RCC 7860 (cell line): ENCODE data around the gene KATNBL1.
"Not testable (repeated sequence)": the region's sequence is repeated elsewhere in the genome, so short reads cannot be mapped to it uniquely, and the experiment has no call there.

Experiments used
- DNase-seq: peaks from one replicate; pipeline ENCODE4 v3.0.0-alpha.2; 2015; ENCODE audit warnings: low spot score
- FAIRE-seq: peaks from 2 replicates; lab custom pipeline; 2012; peaks lifted over from hg19 to GRCh38; lab: Jason Lieb, UNC

Gene KATNBL1

DNA sequence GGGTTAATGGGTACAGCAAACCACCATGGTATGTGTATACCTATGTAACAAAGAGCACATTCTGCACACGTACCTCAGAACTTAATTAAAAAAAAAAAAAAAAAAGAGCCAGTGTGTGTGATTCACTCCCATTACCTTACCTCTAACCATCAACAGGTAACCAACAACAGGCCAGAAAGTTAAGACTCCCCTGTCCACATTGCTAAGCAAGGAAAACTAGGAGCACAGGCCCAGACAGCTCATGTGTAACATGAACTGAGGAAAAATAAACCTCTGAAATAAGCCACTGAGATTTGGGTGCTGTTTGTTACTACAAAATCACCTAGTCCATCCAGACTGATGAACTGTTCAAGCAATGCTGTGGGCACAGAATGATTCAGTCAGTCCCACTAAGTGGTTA lies 6.0 kb downstream of the KATNBL1 start:
- DNase-seq (no peak), FAIRE-seq (no peak)

DNA sequence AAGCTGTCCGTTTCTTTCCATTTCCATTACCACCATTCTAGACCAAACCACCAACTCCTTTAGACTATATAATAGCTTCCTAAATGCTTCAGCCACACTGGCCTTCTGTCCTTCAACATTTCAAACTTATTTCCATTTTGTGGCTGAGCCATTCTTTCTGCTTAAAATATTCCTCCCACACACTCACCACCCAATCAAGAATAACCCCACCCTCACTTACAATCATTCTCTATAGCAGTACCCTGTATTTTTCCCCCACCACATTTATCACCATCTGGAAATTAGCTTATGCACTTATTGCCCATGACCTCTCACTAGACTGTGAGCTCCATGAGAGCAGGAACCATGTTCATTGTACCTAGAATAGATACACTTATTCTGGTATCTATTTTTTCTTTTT lies 6.6 kb downstream of the KATNBL1 start:
- DNase-seq = no peak
- no peak for FAIRE-seq

DNA sequence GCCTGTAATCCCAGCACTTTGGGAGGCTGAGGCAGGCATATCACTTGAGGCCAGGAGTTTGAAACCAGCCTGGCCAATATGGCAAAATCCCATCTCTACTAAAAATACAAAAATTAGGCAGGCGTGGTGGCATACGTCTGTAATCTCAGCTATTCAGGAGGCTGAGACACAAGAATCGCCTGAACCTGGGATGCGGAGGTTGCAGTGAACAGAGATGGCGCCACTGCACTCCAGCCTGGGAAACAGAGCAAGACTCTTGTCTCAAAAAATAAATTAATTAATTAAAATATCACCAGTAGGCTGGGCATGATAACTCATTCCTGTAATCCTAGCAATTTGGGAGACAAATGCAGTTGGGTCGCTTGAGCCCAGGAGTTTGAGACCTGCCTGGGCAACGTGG lies 16.6 kb downstream of the KATNBL1 start:
- DNase-seq, FAIRE-seq: not testable (repeated sequence)

DNA sequence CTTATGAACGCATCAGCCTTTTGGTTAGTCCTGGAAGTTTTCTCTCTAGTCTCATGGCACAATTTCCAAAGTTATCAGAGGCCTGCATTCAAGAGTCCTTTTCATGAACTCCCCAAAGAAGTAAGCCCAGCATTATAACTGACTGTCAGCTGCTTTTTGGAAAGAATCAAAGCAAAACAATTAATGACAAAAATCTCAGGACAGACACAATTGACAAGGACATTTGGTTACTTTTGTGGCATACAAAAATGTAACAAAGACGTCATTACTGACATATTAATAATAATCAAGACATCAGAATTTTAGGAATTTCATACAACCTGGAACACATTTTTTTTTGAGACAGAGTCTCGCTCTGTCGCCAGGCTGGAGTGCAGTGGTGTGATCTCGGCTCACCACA lies 21.2 kb downstream of the KATNBL1 start:
- FAIRE-seq (no peak), DNase-seq (no peak)

DNA sequence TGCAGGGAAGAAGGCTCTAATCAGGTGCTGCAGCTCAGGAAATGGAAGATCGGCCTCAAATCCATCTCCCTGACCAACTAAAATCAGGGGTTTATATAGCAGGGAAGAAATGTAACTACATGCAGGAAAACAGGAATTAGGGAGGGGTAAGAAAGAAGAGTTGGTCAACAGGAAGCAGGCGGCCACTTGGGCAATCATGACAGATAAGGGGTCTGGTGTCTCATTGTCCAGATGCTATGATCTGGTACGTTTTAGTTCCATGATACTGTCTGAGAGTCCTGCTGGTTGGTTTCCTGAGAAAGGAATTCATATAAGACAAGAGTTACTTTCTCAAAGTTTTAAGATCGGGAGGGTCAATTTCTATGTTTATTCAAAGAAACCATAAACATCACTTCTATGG lies 24.2 kb downstream of the KATNBL1 start:
- DNase-seq = no peak
- FAIRE-seq = no peak

DNA sequence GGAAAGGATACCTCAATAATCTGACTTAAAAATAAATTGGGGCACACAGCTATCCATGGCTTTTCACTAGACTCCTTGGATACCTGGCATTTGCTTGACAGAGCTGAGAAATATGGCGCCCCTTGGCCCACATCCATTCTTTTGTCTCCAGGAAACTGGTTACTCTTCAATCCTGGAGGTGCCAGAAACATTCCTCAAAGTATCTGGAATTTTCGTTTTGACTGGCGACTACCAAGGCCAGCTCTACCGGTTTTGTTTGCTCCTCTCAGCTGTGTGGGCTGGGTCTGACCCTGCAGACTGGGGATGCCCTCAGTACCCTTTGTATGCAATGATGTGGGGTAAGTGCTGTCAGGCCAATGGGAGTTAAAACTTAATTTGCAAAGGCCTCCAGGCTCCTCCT lies 27.0 kb downstream of the KATNBL1 start:
- DNase-seq (no peak), FAIRE-seq (no peak)

DNA sequence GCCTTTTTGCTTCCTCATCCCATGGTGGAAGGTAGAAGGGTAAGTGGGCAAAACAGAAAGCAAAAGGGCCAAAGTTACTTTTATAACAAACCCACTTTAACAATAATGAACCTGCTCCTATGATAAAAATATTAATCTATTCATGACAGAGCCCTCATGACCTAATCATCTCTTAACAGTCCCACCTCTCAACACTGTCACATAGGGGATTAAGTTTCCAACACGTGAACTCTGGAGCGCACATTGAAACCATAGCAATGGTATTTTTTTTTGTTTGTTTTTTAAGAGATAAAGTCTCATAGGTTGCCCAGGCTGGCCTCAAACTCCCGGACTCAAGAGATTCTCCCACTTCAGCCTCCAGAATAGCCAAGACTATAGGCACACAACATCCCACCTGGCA lies 30.7 kb downstream of the KATNBL1 start:
- no peak for DNase-seq
- FAIRE-seq = no peak

DNA sequence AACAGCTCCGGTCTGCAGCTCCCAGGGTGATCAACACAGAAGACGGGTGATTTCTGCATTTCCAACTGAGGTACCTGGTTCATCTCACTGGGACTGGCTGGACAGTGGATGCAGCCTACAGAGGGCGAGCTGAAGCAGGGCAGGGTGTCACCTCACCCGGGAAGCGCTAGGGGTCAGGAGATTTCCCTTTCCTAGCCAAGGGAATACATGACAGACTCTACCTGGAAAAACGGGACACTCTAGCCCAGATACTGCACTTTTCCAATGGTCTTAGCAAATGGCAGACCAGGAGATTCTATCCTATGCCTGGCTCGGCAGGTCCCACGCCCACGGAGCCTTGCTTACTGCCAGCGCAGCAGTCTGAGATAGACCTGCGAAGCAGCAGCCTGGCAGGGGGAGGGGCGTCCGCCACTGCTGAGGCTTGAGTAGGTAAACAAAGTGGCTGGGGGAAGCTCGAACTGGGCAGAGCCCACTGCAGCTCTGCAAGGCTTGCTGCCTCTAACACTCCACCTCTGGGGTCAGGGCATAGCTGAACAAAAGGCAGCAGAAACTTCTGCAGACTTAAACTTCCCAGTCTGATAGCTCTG lies 43.8 kb downstream of the KATNBL1 start:
- FAIRE-seq, DNase-seq: not testable (repeated sequence)

DNA sequence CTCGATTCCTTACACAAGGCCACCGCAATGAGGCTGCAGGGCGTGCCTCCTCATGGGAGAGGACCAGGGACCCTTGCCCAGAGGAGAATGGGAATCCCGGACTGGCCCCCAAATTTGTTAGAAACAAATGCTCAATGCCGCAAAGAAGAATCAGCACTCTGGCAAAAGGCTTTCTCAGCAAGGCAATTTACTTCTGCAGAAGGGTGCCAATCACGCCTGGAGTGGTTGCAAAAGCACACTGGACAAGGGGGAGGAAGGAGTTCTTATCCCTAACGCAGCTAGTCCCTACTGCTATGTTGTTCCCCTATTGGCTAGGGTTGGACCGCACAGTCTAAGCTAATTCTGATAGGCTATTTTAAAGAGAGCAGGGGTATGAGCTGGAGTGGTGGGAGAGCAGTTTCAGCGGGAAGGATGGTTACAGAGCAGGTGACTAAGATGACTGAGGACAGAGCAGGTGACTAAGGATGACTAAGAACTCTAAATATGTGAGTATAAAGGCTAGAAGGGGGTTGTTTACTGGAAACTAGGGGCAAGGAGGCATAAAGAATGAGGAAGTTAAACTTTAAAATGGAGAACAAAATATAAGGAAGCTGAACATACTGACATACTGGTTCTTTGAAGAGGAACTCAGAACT lies 48.5 kb downstream of the KATNBL1 start:
- DNase-seq (peak; percentile 68), FAIRE-seq (no peak)

DNA sequence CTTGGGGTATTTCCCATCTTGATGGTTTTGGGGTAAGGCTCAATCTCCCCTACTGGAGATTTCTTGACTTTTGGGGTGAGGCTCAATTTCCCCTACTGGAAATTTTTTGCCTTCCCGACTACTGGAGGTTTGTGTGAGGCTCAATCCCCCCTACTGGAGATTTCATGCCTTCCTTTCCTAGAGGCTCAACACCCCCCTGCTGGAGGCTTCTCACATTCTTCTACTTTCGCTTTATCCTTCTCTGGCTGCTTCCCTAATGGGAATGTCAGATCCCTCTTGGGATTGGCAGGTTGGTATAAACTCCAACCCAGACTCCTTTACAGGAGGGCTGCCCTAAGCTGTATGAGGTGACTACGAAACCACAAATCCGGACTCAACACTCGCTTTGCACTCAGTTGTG lies 49.2 kb downstream of the KATNBL1 start:
- FAIRE-seq = no peak

DNA sequence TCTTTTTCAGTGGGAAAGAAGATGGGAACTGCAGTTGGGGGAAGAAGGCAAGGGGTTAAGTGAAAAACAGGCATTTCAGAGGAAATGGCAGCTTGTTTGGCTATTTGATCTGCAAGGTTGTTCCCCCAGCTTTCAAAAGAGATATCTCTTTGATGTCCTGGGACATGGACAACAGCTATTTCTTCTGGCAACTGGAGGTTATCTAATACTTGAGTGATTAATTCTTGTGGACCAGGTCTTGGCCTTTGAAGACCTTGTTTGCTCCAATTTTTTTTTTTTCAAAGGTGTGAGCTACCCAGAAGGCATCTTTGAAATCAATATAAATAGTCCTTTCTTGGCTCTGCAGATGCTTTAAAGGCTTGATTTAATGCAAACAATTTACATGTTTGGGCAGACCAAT lies 51.5 kb downstream of the KATNBL1 start:
- DNase-seq = no peak

More for the DNA sequence above, 49.2 kb downstream of the KATNBL1 start:
- DNase-seq = no peak

DNA sequence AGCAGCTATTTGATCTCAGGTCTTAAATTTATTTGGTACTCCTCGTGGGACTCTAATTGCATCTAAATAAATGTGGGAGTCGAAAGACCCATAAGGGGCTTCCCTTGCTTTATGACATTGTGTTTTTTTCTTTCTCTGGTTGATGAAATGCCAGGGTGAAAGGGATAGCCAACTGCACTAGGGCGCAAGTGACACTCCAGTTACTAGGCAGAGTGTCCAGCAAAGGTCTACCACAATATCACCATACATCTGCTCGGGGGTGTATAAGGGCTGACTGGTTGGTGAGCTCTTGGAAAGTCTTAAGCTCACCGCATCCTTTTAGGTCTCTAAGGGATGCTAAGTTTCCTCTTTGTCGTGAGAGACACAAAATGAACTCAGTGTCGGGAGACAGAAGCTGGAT lies 54.0 kb downstream of the KATNBL1 start:
- FAIRE-seq (no peak), DNase-seq (no peak)

More for the DNA sequence above, 51.5 kb downstream of the KATNBL1 start:
- no peak for FAIRE-seq

DNA sequence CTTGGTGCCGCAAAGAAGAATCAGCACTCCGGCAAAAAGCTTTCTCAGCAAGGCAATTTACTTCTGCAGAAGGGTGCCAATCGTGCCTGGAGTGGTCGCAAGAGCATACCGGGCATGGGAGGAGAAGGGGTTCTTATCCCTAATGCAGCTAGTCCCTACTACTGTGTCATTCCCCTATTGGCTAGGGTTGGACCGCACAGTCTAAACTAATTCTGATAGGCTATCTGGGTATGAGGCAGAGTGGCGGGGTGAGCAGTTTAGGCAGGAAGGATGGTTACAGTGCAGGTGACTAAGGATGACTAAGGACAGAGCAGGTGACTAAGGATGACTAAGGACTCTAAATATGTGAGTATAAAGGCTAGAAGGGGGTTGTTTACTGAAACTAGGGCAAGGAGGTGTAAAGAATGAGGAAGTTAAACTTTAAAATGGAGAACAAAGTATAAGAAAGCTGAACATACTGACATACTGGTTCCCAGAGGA lies 55.1 kb downstream of the KATNBL1 start:
- FAIRE-seq (no peak), DNase-seq (peak; percentile 76)

DNA sequence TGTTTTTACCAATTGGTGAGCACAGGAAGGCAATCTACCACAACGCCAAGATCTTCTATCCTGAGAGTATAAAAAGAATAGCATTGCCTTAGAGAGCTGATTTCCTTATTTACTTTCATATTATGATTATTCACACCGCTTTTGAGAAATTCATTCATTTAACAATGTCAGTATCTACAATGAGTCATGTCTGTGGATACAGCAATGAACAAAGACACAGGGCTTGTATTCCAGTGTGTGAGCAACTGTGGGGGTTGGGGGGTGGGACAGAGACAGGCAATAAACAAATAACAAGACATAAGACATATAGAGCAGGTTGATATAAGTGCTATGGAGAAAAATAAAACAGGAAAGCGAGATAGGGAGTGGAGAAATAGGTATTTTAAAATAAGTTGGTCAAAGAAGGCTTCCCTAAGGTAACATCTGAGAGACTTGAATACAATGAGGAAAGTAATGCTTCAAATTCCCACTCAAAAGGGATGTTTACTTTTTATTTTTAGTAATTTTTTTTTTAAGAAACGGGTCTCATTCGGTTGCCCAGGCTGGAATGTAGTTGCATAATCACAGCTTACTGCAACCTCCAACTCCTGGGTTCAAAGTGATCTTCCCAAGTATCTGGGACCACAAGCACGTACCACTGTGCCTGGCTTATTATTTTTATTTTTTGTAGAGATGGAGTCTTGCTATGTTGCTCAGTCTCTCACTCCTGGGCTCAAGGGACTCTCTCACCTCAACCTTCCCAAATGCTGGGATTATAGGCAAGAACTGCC lies 62.3 kb downstream of the KATNBL1 start:
- DNase-seq = no peak
- no peak for FAIRE-seq

DNA sequence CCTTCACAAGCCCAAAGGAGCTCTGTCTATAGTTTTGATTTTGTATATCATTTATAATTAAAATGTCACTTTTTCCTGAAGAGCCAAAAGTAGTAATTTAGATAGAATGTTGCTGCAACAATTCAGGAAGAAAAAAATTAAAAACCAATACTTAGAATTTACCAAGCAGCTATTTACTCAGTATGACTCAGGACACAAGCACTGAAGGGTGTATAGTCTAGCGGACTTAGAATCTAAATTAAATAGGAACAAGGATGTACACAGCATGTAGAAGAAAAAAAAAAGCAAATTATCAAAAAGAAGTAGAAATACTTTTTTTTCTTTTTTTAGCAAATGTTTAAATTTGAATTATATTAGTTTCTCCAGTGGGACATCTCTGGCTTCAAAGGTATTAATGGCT lies 76.4 kb downstream of the KATNBL1 start:
- FAIRE-seq = no peak
- no peak for DNase-seq

DNA sequence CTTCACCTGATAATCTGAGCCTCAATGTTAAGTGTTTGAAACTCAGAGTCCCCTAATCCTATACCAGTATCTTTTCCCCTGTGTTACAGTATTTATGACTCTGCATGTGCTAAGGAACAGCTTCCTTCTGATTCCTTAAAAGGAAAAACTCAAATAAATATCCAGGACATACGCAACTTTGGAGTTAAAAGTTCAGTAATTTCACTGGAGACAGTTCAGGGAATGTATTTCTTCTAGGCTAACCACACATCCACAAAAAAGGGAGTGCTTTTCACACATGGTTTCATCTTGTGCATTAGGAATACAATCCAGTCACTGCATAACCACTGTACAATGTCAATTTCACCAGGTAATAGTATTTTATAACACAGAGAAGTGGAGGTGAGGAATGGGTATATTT lies 77.0 kb downstream of the KATNBL1 start:
- no peak for FAIRE-seq
- DNase-seq = no peak

DNA sequence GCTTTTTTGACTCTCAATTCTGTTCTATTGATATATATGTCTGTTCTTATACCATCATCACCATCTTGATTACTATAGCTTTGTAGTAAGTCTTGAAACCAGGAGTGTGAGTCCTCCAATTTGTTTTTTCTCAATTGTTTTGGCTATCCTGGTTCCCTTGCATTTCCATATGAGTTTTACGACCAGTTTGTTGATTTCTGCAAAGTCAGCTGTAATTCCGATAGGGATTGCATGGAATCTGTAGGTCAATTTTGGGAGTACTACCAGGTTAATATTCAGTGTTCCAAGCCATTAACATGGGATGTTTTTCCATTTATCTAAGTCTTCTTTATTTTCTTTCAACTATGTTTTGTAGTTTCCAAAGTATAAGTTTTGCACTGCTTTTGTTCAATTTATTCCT lies 81.0 kb downstream of the KATNBL1 start:
- FAIRE-seq = no peak
- DNase-seq = no peak

DNA sequence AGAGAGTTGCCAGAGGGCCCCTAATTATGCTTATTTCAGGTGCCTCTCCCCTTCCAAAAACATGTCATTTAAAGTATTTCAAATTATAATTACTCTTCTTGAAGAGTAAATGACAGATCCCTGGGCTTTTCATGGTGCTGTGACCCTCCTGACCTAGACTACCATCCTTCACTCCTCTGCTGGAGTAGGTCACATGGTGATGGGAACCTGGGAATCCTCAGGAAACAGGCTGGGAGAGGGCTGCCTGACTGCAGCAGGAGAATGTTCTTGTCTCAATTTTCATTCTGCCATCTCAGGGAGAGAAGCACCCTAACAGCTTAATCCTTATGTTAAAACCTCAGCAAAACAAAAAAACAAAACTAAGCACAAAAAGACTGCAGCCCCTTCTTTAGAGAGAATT lies 83.4 kb downstream of the KATNBL1 start:
- DNase-seq (no peak), FAIRE-seq (no peak)

DNA sequence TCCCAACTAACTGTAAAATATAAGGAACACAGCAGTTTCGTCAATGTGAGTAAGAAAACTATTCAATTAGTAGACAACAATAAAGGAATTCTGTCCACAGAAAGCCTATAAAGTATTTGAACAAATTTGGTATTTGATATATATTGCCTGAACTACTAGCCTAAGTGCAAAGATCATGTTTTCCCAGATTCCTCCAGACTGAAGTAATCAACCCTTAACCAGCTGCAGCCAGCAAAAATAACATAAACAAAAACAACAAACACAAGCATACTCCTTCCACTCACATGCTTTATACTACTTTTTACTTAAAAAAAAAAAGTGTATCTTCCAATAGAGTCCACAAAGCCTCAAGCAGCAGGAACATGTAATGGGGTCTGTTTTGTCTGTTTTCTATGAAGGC lies 84.0 kb downstream of the KATNBL1 start:
- no peak for FAIRE-seq
- DNase-seq = no peak

DNA sequence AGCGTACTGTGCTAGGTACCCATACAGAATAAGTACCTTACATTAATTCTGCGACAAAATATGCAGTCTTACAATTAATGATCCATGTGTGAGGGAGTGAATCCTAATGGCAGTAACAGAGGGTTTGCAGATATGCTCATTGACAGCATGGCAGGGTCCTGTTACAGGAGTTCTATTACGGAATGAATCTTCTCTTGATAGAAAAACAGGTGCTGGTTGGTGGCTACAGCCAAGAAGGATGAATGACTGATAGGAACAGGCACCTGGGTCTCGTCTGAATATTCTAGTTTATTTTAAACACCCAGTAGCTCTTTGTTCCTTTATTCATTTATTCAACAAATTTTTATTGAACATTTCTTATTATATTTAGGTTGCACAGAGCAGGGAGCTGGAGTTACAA lies 85.2 kb downstream of the KATNBL1 start:
- DNase-seq (no peak), FAIRE-seq (no peak)

DNA sequence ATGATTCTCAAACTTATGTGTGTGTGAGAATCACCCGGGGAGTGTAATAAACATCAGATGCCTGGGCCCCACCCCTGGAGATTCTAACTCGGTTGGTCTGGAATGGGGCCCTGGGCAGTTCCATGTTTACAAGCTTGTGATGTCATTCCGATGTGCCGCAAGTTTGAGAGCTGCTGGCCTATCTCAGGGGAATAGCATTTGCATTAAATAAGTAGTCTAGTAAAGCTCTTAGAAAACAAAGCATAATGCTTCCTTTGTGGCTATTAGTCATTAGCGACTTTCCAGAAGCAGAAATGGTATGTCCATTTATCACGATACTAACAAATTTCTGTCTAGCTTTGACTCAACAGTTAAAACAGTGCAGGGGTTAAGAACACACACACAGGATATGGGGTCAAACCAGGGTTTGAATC lies 87.1 kb downstream of the KATNBL1 start:
- FAIRE-seq (no peak), DNase-seq (no peak)

DNA sequence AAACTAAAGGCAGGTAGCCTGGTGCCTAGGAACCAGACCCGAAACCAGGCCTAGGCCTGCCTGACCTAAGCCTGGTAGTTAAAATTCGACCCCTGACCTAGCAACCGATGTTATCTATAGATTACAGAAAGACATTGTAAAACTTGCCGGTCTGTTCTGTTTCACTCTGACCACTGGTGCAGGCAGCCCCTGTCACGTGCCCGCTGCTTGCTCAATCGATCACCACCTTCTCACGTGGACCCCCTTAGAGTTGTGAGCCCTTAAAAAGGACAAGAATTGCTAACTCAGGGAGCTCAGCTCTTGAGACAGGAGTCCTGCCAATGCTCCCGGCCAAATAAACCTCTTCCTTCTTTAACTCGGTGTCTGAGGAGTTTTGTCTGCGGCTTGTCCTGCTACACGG lies 88.1 kb downstream of the KATNBL1 start:
- FAIRE-seq, DNase-seq: not testable (repeated sequence)
